GM21786 (cell line): Measurements from ENCODE around the gene DNAJC30.

Experiments used
- ATAC-seq: cut with Tn5 transposase; IDR thresholded peaks from one replicate; pipeline ENCODE4 v1.9.1; 2021; ENCODE audit not compliant: unreplicated experiment

DNAJC30 gene

GRCh38 chr7:73708961-73709549 lies 25.8 kb upstream of the DNAJC30 start:
- ATAC-seq = no peak

- ATAC-seq = no peak
Observed at GRCh38 chr7:73707045-73707631, 23.9 kb upstream of the DNAJC30 start.

DNA sequence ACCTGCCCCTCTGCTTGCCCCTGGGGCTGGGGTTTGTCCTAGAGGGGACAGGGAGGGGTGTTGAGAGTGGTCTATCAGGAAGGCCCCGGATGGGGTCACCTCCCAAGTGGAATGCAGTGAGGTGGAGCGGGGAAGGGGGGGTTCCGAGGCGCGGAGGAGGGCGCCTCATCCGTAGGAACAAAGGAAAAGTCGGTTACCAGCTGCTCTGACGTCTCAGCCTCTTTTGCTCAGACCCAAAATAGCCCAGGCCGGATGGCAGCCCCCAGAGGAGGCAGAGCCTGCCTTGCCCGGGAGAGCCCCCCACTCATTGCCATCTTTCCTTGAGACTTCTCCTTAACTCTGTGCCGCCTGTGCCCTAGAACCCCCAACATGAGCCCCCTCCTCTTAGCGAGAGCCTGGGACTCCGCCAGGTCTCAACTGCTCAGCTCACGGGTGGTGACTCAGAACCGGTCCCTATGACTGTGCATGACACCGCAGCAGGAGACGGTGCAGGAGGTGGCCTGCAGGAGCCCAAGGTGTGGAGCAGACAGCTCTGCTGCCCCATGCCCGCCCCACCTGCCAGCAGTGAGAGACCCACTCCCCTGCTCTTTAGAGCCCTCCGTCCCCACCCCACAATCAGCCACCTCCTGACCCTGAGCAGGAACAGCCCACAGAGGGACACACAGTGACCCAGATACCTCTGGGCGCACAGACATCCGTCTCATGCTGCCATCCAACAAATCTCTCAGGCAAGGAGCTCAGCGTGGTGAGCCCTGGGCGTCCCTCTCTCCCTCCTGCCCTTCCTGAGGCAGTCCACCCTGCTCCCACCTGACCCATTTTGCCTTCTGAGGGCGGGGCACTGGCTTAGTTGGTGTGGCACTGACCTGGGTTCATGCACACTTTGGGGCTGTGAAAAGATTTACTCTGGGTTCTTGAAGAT lies 23.1 kb upstream of the DNAJC30 start:
- ATAC-seq = no peak

- ATAC-seq = no peak
Observed at GRCh38 chr7:73705551-73705920, 22.3 kb upstream of the DNAJC30 start.

DNA sequence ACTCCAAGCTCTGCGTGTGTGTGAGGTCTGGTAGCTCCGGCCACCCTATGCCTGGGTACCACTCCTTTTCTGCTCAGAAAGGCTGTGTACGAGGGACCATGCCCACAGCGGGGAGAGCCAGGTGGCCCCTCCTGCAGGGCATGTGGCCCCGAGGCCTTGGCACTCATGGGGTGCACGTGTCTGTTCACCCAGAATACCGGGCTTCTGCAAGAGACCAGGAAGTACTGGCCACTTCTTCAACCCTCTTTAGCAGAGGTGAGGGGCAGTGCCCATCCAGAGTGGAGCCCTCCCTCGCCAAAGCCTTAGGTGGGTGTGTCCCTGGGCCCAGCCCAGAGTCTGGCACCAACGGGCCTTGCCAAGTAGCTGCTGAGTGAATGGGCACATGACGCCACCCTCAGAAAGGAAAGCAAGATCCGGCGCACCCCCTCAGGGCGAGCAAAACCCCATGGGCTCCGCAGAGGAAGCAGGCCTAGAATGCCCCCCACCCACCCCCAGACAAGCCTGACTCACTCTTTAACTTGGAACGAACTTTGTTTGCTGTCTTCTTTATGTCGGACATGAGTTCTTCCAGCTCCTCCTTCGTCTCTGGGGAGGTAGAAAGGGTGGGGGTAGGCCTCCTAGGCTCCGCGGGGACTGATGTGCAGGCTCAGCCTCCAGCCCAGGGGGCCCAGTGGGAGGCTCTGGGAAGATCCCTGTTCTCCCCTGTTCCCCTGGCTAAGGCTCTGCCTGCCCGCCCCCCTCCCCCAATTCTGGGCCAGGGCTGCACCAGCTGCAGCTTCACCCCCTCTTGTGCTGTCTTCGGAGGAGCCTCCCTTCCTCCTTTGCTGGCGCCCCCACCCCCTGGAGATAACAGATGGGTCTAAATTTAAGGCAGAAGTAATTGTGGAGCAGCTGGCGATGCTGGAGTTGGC lies 21.6 kb upstream of the DNAJC30 start:
- no peak for ATAC-seq

DNA sequence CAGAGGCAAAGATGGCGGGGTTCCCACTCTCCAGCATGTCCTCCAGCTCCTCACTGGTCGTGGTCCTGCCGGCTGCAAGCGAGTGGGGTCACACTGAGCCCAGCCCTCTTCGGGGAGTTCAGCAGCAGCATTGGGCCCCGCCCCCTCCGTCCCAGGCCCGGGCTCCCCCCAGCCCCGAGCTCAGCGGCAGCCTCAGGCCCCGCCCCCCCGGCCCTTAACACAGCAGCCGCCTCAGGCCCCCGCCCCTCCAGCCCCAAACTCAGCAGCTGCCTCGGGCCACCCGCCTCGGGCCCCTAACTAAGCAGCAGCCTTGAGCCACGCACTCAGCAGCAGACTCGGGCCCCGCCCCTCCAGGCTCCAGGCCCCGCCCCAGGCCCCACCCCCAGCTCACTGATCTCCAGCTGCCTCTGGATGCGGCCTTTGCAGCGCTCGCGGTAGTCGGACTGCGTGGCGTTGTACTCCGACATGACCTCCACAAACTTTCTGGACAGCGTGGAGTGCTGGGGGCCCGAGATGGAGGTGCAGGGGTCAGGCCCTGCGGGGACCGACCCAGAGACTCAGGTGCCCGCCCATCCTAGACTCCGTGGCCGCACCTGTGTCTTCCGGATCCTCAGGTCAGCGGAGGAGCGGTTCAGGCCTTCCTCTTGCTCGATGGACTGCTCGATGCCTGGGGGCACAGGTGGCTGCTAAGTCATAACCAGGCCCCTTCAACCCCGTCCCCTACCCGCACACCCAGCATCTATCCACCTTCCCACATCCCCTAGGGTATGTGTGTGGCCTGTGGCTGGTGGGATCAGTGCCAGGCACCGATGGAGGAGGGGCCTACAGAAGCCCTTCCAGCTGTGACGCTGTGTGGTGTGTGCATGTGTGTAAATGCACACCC lies 20.7 kb upstream of the DNAJC30 start:
- no peak for ATAC-seq

DNA sequence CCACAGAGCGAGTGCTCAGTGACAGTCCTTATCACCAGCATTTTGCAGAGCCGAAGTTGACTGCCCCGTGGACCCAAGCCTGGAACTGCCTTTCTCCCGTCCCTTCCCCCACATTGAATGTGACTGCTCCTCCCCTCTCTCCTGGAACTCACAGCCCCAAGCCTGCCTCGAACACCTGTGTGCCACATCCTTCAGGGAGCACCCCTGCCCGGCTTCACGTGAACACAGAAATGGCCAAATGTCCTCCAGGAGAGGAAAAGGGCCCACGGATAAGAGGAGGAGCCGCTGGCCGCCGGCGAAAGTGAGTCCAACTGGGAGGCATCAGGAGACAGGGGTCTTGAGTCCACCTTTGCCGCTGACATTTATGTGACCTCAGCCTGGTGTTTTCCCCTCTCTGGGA lies 20.0 kb upstream of the DNAJC30 start:
- ATAC-seq = no peak

- no peak for ATAC-seq
Observed at GRCh38 chr7:73702665-73703064, 19.4 kb upstream of the DNAJC30 start.

GRCh38 chr7:73702226-73702625 lies 19.0 kb upstream of the DNAJC30 start:
- ATAC-seq = no peak

- ATAC-seq = no peak
Observed at GRCh38 chr7:73701357-73701995, 18.2 kb upstream of the DNAJC30 start.

- ATAC-seq = no peak
Observed at GRCh38 chr7:73700581-73701134, 17.4 kb upstream of the DNAJC30 start.

GRCh38 chr7:73700069-73700423 lies 16.8 kb upstream of the DNAJC30 start:
- ATAC-seq = no peak

- ATAC-seq = no peak
Observed at GRCh38 chr7:73699370-73700068, 16.3 kb upstream of the DNAJC30 start.

- ATAC-seq = no peak
Observed at GRCh38 chr7:73698410-73698809, 15.2 kb upstream of the DNAJC30 start.

GRCh38 chr7:73696372-73696771 lies 13.1 kb upstream of the DNAJC30 start:
- ATAC-seq = no peak

DNA sequence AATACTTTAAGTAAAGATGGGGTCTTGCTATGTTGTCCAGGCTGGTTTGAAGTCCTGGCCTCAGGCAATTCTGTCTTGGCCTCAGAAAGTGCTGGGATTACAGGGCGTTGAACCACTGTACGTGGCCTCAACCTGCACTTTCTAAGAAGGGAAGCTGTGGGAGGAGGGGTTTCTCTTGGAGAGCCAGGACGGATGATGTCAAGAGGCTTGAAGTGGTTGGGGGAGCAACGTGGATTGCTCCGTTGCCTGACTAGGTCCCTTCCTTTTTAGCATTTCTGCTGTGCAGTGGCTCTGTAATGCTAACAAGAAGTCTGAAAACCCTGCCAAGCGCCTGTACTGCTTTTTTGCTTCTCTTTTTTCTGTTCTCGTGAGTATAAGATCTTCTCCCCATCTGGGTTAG lies 7.4 kb upstream of the DNAJC30 start:
- no peak for ATAC-seq

- no peak for ATAC-seq
Observed at GRCh38 chr7:73688288-73688687, 5.0 kb upstream of the DNAJC30 start.

GRCh38 chr7:73685311-73685710 lies 2.1 kb upstream of the DNAJC30 start:
- ATAC-seq = no peak
